Measurements from ENCODE around the gene EDAR.

The EDAR gene

DNA sequence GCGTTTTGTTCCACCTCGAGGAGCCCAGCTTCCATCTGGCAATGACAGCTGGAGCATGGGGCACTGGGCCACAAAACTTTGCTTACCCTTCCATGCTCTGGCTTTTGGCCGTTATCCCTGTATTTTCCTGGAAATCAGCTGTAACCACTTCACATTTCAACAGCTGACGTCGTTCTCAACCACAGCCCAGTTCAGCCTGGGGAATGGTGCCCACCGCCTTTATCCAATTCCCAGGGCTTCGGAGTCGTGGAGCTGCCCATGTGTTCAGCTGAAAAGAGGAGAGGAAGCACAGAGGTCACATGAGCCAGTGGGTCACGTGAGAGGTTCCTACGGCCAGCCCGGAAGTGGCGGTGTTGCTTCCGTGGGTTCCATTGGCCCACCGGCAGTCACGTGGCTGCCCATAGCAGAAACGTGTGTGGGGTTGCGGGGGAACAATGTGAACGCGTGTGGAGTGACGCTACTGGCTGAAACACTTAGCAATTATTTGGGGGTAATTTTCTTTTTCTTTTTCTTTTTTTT is 16.7 kb upstream of the EDAR start:
- no peak for DNase-seq (ENCODE audit: low read depth in 2 of 3, low spot score in 2 of 3)

DNA sequence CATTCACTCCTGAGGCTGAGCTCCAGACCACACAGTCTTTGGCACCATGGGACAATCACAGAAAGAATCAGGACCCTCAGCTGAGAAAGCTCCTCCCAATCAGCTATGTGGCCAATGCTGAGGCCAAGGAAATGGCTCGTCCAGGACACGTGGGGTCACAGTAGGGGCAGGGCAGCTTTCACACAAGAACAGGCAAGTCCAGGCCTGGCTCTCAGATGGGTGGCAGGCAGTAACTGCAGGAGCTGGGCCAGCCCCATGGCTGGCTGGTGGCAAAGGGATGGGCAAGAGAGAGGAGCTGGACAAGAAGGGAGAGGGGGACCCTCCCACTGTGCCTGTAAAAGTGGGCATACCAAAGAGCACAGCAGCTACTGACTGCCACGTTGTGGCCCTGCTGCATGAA is 12.2 kb upstream of the EDAR start:
- no peak for DNase-seq (ENCODE audit: low read depth in 2 of 3, low spot score in 2 of 3)

DNA sequence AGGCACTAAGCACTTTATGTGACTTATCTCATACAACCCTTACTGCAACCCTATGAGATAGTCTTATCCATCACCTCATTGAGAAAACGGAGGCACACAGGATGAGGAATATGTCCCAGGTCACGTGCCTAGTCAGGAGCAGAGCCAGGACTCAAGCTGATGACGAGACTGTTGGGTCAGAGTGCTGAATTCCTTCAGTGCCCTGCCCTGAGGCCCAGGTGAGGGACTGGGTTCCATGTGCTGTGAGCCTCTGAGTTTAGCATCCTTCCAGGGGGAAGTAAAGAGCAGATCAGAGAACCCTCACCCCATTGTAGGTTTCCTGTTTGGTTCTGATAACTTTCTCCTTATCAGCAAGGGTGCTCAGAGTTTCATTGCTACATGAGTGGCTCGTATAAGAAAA is 11.7 kb upstream of the EDAR start:
- DNase-seq (ENCODE audit: low read depth in 2 of 3, low spot score in 2 of 3), result no peak

DNA sequence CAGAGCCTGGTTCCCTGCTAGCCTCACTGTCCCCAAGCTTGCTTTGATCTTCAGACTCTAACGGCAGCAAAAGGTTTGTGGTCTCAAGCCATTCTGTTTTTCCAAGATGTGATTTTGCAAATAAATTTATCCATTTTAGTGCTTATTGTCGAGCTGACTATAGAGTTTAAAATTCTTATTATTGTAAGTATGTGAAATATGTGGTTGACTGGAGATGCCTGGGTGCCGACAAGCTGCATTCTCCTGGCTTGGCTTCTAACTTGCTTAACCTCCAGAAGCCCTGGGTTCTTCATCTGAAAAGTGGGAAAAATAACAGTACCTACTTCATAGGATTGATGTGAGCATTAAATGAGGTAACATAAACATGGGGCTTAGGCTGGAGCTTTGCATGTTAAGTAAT is 9.9 kb upstream of the EDAR start:
- no peak for DNase-seq (ENCODE audit: low read depth in 2 of 3, low spot score in 2 of 3)

DNA sequence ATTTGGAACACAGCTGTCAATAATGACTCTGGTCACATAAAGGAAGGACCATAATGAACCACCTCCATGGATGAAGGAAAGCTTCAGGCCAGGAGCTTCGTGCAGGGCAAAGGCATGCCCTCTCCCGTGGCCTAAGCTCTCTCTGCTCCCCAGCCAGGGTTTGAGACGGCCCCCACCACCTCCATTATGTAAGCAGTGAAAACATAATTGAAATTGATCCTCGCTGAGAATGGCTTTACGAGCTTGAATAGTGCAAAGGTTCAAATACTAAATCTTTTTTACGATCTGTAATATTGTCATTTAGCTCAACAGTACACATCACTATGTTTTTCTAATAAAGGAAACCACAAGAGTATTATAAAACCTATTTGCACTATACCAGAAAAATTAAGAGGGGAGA is 5.2 kb upstream of the EDAR start:
- DNase-seq (ENCODE audit: low read depth in 2 of 3, low spot score in 2 of 3), result no peak

DNA sequence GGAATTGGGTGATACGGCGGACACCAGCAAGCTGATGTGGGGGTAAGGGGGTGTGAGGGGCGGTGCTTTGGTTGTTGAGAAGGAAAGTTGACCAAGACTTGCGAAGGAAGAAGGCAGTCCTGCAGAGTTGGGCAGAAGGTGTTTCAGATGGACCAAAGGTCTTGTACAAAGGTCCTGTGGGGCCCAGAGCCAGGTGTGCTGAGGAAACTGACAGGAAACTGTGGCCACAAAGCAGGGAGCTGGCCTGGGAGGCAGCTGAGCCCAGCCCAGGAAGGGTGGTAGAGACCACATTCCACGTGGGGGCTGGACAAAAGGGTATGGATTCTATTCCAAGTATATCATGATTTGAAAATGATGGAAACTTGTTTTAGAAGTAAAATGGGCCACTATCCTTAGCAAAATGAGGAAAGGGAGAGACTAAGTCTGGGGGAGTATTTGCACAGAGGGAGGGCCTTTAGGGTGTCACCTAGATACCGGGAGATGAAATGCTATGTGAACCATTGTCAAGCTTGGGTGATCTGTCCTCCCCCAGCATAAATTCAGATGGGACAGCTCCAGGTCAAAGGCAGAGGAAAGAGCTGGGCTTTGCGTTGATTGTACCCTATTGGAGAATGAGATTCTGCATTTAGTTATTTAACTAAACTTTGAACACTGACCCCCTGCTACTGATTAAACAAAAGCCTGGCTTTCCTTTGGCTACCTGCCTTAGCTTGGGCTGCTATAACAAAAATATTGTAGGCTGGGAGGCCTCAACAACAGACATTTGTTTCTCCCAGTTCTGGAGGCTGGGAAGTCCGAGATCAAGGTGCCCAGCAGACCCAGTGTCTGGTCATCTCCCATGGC is 4.3 kb upstream of the EDAR start:
- DNase-seq (ENCODE audit: low read depth in 2 of 3, low spot score in 2 of 3), result no peak

DNA sequence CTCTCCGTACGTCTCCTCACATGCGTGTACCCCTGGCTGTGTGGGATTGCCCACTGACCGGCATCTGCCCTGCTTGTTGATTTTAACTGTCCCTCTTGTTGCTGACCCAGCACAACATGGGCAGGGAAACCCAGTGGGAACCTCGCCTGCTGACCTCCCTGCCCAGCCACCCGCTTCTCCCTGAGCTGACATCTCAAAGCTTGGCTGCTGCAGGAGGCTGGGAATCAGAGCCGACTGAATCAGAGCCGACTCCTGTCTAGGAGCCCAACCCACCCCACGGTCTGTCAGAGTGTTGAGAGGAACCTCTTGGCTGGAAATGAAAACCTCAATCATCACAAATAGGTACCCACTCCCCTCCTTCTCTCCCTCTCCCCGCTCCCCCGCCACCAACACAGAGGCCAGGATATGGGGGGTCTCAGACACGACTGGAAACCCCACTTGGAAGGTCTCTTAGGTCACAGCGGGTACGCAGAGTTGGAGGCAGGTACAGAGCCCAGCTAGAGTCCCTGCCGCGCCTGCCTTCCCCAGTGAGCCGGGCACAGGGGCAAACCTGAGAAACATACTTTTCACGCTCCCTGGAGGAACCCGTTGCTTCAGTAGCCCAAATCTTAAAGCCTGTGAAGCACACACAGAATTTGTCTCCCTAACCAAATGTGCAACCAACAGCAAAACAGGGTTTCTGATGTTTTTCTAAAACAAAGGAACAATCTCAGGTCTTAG is 784 bp downstream of the EDAR start:
- DNase-seq (ENCODE audit: low read depth in 2 of 3, low spot score in 2 of 3), result no peak

DNA sequence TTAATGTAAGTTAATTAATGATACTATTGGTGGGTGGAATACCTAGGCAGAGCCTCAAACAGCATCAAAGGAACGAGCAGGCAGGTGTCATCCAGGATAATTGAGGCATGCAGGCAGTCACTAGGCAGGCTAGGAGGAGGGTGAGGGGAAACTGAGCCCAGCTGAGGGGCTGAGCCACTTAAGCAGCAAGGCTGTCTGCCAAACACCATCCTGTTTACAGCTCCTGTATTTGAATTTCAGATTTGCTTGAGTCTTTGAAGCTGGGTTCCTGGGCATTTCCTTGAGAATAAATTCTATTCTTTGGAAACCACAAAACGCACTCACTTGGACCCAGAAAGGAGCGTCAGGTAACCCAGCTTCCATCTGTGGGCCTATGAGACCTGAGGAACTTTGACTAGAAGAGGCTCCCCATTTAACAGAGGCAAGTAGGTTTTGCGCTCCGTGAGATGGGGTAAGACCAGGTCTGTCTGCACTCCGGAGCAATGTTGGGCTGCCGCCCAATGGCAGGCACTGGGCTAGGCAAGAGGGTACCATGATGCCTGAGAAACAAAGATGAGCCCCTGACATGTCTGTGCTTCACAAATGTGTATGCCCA is 2.0 kb downstream of the EDAR start:
- no peak for DNase-seq (ENCODE audit: low read depth in 2 of 3, low spot score in 2 of 3)

DNA sequence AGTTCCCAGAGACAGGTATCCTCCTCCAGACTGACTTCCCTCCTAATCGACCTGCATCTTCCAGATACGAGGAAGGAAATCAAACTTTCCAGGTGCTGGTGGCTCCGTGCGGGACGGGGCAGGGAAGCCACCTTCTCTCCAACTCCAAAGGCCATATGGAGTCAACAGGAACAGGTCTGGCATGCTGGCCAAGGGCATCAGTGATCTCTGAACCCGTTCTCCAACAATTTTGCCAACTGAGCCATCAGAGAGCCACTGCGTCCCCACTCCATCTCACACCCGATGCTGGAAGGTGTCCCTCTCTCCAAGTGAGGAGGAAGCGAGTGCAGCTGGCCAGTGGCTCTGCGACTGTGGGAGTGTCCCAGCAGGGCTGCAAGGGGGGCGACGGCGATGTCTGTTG is 5.4 kb downstream of the EDAR start:
- no peak for DNase-seq (ENCODE audit: low read depth in 2 of 3, low spot score in 2 of 3)

DNA sequence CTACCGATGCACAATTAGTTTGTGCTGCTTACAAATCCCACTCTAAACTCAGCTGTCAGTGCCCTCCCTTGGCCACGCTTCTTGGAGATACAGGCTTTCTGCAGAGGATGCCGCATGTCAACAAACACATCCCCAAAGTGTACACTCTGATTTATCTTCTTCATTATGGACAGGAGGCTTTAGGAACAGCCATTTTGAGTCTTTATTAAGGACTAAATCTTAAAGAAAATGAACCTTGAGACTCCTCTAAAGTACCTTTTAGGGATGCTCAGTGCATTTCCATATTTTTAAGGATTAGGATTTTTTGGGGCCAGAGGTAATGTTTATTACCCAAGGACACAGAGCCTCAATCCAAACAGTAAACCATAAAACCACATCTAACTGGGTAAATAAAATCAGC is 6.0 kb downstream of the EDAR start:
- no peak for DNase-seq (ENCODE audit: low read depth in 2 of 3, low spot score in 2 of 3)

DNA sequence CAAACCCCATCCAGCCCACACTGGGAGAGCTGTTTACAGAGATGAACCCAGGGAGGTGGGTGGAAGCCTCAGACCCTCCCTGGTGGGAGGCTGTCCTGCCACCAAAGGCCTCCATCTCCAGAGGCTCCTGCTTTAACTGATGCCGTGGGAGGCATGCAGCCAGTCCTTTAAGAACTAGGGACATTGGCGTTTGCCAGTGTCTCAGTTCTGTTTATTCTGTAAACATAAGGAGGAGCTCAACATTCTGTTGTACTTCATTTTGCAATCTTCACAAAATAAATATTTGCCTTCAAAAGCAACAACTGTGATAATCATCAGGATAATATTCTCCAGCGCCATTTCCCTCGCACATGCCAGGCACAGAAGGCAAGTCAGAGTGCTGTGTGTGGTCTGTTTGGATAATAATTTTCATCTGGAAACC is 6.8 kb downstream of the EDAR start:
- no peak for DNase-seq (ENCODE audit: low read depth in 2 of 3, low spot score in 2 of 3)

DNA sequence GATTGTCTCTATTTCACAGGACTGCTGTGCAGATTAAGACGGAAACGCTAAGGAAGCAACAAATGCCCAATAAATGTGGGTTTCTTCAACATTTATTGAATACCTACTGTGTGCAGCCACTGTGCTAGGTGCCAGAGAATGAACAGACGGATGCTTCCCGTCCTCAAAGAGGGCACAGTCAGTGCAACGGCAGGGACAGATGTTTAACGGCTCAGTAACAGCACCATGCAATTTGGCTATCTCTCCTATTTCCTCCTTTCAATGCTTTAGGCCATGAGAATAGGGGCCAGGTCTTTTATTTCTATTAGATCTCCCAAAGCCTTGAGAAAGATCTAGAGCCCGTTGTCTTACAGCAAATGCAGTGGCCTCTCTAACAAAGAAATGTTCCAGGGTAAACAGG is 7.2 kb downstream of the EDAR start:
- DNase-seq (ENCODE audit: low read depth in 2 of 3, low spot score in 2 of 3), result no peak

DNA sequence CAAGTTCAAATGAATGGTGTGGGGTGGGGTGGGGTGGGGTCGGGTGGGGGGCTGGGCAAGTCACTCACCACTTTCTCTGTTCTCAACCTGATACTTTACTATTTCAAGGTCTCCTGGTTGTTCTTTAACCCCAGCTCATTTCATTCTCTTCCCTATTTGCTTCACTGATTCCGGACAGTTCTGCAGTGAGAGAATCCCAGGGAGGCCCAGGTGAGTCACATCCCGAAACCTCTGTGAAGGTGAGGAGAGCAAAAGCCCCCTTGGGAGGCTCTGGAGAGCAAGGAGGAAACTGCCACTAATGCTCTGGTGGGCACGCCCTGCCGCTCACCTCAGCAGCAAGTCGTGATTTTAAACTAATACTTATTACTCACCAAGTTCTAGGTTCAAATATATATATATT is 8.9 kb downstream of the EDAR start:
- no peak for DNase-seq (ENCODE audit: low read depth in 2 of 3, low spot score in 2 of 3)

DNA sequence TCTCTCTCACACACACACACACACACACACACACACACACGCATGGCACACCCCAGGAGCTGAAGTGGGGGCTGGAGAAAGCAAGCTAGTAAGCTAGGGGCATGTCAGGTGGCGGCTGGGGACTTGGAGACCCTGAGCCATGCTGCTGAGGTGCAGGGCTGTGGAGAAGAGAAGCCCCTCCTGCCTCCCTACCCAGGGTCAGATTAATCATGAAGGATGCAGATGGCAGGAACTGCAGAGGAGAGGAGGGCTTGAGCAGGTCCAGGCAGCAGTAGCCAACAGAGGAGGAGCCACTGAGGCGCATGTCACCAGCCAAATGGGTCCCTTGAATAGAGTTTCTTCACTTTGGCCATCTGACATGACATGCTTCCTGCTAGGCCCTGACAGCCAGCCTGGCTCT is 9.6 kb downstream of the EDAR start:
- no peak for DNase-seq (ENCODE audit: low read depth in 2 of 3, low spot score in 2 of 3)

DNA sequence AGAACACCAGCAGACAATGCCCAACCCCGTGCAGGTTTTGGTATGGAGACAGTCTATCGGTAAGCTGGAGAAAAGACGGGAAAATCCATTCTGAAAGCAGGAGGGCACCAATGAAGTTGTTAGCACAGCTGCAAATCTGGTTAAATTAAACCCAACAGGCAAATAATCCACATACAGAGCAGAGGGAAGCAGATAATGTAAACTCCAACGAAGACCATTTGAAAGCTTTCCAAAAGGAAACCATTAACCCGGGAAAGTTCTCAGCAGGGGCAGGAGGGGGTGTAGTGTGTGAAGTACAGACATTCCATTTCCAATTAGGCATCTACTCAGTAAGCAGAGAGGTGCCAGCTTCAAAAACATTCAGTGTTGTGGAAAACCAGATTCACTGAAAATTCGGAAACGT is 10.3 kb downstream of the EDAR start:
- no peak for DNase-seq (ENCODE audit: low read depth in 2 of 3, low spot score in 2 of 3)

DNA sequence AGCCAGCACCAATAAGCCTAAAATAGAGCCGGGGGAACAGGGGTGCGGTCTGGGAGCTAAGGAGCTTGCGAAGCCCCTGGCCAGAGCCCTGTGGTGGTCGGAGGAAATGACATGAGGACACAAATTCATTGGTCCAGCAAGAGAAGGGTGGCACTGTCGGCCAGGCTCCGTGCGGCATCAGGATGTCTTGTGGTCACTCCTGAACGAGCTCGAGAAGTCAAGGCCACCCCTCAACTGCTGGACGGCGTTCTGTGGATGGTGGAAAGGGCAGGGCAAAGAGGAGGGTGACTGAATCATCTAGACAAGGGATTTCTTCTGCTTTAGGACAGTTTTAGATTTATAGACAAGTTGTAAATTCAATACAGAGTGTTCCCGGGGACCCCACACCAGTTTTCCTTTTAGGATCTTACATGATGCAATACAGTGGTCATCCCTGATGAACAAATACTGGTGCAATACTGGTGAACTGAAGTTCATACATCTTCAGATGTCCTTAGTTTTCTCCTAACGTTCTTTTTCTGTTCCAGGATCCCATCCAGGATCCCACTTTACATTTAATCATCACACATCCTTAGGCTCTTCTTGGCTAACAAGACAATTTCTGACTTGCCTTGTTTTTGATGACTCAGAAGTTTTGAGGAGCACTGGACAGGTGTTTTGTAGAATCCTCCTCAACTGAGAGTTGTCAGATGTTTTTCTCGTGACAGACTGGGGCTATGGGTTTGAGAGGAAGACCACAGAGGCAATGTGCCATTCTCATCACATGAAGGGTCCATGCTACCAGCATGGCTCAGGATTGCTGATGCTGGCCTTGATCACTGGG is 13.2 kb downstream of the EDAR start:
- no peak for DNase-seq (ENCODE audit: low read depth in 2 of 3, low spot score in 2 of 3)

DNA sequence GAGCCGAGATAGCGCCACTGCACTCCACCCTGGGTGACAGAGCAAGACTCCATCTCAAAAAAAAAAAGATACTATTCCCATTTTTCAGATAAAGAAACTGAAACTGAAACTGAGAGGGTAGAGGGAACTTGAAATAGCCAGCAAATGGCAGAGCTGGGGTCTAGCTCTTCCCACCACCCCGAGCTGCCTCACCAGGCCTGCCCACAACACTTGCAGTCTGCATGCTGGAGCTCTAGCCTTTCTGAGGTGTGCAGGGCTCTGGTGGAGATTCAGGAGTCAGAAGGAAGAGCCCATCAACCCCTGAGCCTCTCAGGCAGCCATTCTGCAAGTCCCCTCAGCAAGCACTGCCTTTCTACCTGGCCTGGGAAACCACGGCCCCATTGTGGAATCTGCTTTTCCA is 14.3 kb downstream of the EDAR start:
- no peak for DNase-seq (ENCODE audit: low read depth in 2 of 3, low spot score in 2 of 3)

DNA sequence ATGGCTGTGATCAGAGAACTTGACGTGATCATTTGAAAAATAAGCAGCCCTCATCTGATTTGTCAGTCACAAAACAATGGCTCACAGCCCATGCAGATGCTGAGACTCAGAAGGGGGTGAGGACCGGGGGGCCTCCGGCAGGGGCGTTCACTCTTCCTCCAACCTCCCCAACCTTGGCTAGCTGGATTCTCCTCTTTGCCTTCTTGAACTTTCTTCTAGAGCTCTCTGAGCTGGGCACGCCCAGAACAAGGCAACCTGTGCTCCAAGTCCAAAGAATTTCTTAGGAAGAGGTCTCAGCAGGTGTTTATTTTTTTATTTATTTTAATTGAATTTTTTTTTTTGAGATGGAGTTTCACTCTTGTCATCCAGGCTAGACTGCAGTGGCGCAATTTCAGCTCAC is 16.4 kb downstream of the EDAR start:
- DNase-seq (ENCODE audit: low read depth in 2 of 3, low spot score in 2 of 3), result no peak

DNA sequence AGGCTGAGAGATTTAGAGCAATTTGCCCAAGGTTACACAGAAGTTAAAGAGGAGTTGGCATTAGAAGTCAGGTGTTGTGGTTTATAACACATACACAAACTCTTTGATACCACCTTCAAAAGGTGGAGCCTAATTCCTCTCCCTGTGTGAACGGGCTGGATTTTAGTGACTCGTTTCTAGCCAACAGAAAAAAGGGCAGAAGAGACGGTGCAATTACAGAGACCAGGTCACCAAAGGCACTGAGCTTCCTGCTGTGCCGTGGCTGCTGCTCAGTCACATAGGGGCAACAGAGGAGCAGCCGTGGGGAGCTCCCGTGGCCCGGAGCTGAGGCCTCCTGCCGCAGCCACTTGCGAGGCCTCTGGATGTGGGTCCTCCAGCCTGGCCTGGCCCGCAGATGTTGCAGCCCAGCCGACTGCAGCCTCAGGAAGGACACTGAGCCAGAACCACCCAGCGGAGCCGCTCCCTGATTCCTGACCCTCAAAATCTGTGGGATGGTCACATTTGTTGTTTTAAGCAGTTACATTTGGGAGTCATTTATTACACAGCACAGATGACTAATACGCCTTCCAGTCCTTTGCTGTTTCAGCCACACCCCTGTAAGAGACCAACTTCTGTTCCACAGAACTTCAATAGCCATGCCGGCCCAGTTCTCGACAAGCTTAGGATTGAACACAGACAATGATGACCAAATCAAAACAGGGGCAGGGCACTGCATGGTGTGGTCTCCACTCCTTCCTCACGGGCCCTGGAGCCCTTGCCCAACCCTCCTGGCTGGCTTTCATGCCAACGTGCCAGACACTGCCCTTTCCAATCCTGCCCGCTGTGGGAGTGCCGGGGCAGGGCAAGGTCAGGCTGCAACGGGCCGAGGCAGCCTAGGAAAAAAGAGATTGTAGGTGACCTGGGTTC is 17.1 kb downstream of the EDAR start:
- DNase-seq (ENCODE audit: low read depth in 2 of 3, low spot score in 2 of 3), result no peak

DNA sequence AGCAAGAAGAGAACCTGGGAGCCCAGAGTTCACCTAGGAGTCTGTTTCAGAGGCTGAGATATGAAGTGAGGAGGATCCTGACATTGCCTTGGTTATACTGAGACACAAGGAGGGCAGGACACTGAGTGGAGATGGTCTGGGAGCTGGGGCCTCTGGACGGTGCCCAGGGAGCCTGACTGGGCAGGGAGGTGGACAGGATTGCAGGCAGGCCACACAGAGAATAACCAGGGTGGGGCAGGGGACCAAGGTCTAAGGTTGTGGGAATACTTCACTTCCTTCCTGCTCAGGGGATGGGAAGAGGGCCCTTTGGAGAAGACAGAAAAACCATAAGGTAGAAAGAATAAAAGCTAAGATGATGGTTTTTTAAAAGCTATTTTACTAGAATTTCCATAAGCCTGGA is 18.7 kb downstream of the EDAR start:
- no peak for DNase-seq (ENCODE audit: low read depth in 2 of 3, low spot score in 2 of 3)
